Smooth muscle cell (in vitro differentiated cells): ENCODE results near the gene CDC42BPB. TPM values are rescaled to one million over a fixed set of nuclear protein-coding genes. Genes with fewer than 3 reads are reported as not detected.

ENCODE experiments used
- DNase-seq: peaks from one replicate; lab custom pipeline; 2025; ENCODE audit not compliant: unreplicated experiment; lab: John Stamatoyannopoulos, UW
- H2AFZ ChIP-seq: fragments of 200-600 bp; sonication (generic); 2 replicates; pipeline ENCODE4 v1.6.0; 2016; ENCODE audit warnings: antibody characterized with exemption, low read depth, mild to moderate bottlenecking
- H3F3A ChIP-seq: fragments of 200-600 bp; sonication (generic); 2 replicates; pipeline ENCODE4 v1.6.0; 2017; ENCODE audit warnings: antibody characterized with exemption, low read depth
- H3K27ac ChIP-seq: fragments of 200-600 bp; sonication (generic); 2 replicates; pipeline ENCODE4 v1.5.1; 2016; ENCODE audit warnings: low read depth, mild to moderate bottlenecking
- H3K27me3 ChIP-seq: fragments of 200-600 bp; sonication (generic); 2 replicates; pipeline ENCODE4 v1.6.1; 2016; ENCODE audit warnings: low read depth, mild to moderate bottlenecking
- H3K36me3 ChIP-seq: fragments of 200-600 bp; sonication (generic); 2 replicates; pipeline ENCODE4 v1.5.1; 2016; ENCODE audit warnings: low read depth
- H3K4me1 ChIP-seq: fragments of 200-600 bp; sonication (generic); 2 replicates; pipeline ENCODE4 v1.5.1; 2016; ENCODE audit warnings: low read depth
- H3K4me2 ChIP-seq: fragments of 200-600 bp; sonication (generic); 2 replicates; pipeline ENCODE4 v1.6.0; 2016; ENCODE audit warnings: mild to moderate bottlenecking
- H3K4me3 ChIP-seq: fragments of 200-600 bp; sonication (generic); 2 replicates; pipeline ENCODE4 v1.5.1; 2016; ENCODE audit warnings: mild to moderate bottlenecking
- H3K79me2 ChIP-seq: fragments of 200-600 bp; sonication (generic); 2 replicates; pipeline ENCODE4 v1.6.0; 2016; ENCODE audit warnings: low read depth, mild to moderate bottlenecking
- H3K9ac ChIP-seq: fragments of 200-600 bp; sonication (generic); 2 replicates; pipeline ENCODE4 v1.6.0; 2016; ENCODE audit warnings: low read depth
- H3K9me3 ChIP-seq: fragments of 200-600 bp; sonication (generic); replicated peaks from 2 replicates; pipeline ENCODE4 v1.5.1; 2016; ENCODE audit warnings: low read depth
- H4K20me1 ChIP-seq: fragments of 200-600 bp; sonication (generic); 2 replicates; pipeline ENCODE4 v1.6.0; 2016; ENCODE audit warnings: low read depth
- CTCF ChIP-seq: fragments of 200-600 bp; sonication (generic); IDR thresholded peaks from 2 replicates; pipeline ENCODE4 v1.5.1; 2017; ENCODE audit warnings: borderline replicate concordance, mild to moderate bottlenecking, antibody characterized with exemption; ENCODE audit not compliant: insufficient read depth, poor library complexity, severe bottlenecking
- WGBS: methylation state at CpG from one replicate; pipeline ENCODE4 v1.1.7; 2016; ENCODE audit warnings: low lambda C conversion rate; 5-methylcytosine and 5-hydroxymethylcytosine counted together
- polyA plus RNA-seq: library from polyadenylated mRNA; unstranded; fragments of >200 nt; fragmentation: Nextera tagmentation; extraction: Ambion mirVana; gene quantifications from 2 replicates; pipeline ENCODE4 v1.2.1, GENCODE V29; 2016
- total RNA-seq: library from RNA; depleted of rRNA; stranded (reverse); fragments of >200 nt; gene quantifications from 2 replicates; pipeline ENCODE4 v1.2.3, GENCODE V29; 2014

Gene CDC42BPB
- total and polyA plus RNA-seq, 2 experiments from 2014 or later, result 11.3 to 71.2 TPM

GRCh38 chr14:103073876-103074728 lies 16.8 kb upstream of the CDC42BPB start:
- no peaks in the 10 kb centered on the region for H4K20me1 ChIP-seq
- 70% methylated on average over 21 of the region's 21 CpGs for WGBS
- H3K4me1 ChIP-seq, result peaks cover 5% of the 10 kb centered on the region
- peaks cover 8% of the 10 kb centered on the region for H3F3A ChIP-seq
- H3K36me3 ChIP-seq, result no peaks in the 10 kb centered on the region
- no peaks in the 10 kb centered on the region for H3K9me3 ChIP-seq
- no peak overlapping the region for H3K4me3 ChIP-seq
- H3K9ac ChIP-seq, result no peak overlapping the region
- H3K27me3 ChIP-seq, result no peaks in the 10 kb centered on the region
- no peaks in the 10 kb centered on the region for H3K79me2 ChIP-seq
- no peak overlapping the region for H3K27ac ChIP-seq
- no peak for TF ChIP-seq CTCF
- H3K4me2 ChIP-seq, result no peak overlapping the region
- no peak overlapping the region for H2AFZ ChIP-seq
- DNase-seq, result no peak

GRCh38 chr14:103073367-103073875 lies 16.1 kb upstream of the CDC42BPB start:
- Histone ChIP-seq H3K4me1 (peaks cover 5% of the 10 kb centered on the region), H3K4me2 (no peak overlapping the region), H3K9ac (no peak overlapping the region), H3K27ac (no peak overlapping the region), H3K4me3 (no peak overlapping the region), H3K9me3 (no peaks in the 10 kb centered on the region), H3K27me3 (no peaks in the 10 kb centered on the region), H3K36me3 (no peaks in the 10 kb centered on the region), H3K79me2 (no peaks in the 10 kb centered on the region), H3F3A (peaks cover 8% of the 10 kb centered on the region), H2AFZ (no peak overlapping the region), H4K20me1 (no peaks in the 10 kb centered on the region)
- 95% methylated on average over 14 of the region's 14 CpGs for WGBS
- TF ChIP-seq CTCF, result no peak
- no peak for DNase-seq

GRCh38 chr14:103072595-103073366 lies 15.4 kb upstream of the CDC42BPB start:
- Histone ChIP-seq H3K4me2 (no peak overlapping the region), H3F3A (peaks cover 8% of the 10 kb centered on the region), H3K27ac (no peak overlapping the region), H4K20me1 (no peaks in the 10 kb centered on the region), H3K27me3 (no peaks in the 10 kb centered on the region), H3K9me3 (no peaks in the 10 kb centered on the region), H2AFZ (no peak overlapping the region), H3K9ac (no peak overlapping the region), H3K4me3 (no peak overlapping the region), H3K36me3 (no peaks in the 10 kb centered on the region), H3K79me2 (no peaks in the 10 kb centered on the region), H3K4me1 (peaks cover 5% of the 10 kb centered on the region)
- no peak for TF ChIP-seq CTCF
- DNase-seq, result no peak
- 84% methylated on average over 20 of the region's 21 CpGs for WGBS
